IMR-90 (cell line): Measurements from ENCODE around the gene TSC22D3. TPM values are rescaled to one million over a fixed set of nuclear protein-coding genes. Genes with fewer than 3 reads are reported as not detected.

ENCODE experiments used
- ATAC-seq: fragments of 200-7000 bp; cut with Tn5 transposase; 2 replicates; pipeline ENCODE4 v1.9.1; 2020; ENCODE audit warnings: low read depth, mild to moderate bottlenecking, moderate library complexity
- BruUV-seq: library from RNA; stranded (reverse); fragments of 400-500 nt; replicated peaks from 2 replicates; lab custom pipeline; 2021; lab: Mats Ljungman, UMichigan
- CTCF ChIA-PET: fragments of 300-600 bp; formaldehyde crosslinking; extraction: SDS; loops from one replicate; lab custom pipeline; 2021; ENCODE audit warnings: antibody characterized with exemption; lab: Yijun Ruan, JAX
- POLR2A ChIA-PET: fragments of 300-600 bp; sonication (Branson Sonifier 250); formaldehyde crosslinking; loops from one replicate; lab custom pipeline; 2022; ENCODE audit warnings: antibody characterized with exemption; ENCODE audit not compliant: unreplicated experiment; lab: Charles Lee
- DNase-seq: peaks from one replicate; pipeline ENCODE4 v3.0.0; 2013
- H2AFZ ChIP-seq: replicated peaks from 2 replicates; pipeline ENCODE3; 2013; ENCODE audit warnings: low read length, mild to moderate bottlenecking; ENCODE audit not compliant: poor library complexity
- H2AK5ac ChIP-seq: 2 replicates; pipeline ENCODE4 v1.6.1; 2013; ENCODE audit warnings: low read depth, low read length, inconsistent platforms
- H2AK9ac ChIP-seq: replicated peaks from 2 replicates; pipeline ENCODE3; 2013; ENCODE audit warnings: mild to moderate bottlenecking, low read depth, low read length, moderate library complexity; ENCODE audit not compliant: poor library complexity
- H2BK120ac ChIP-seq: 2 replicates; pipeline ENCODE4 v1.6.1; 2013; ENCODE audit warnings: low read depth, low read length, inconsistent platforms
- H2BK15ac ChIP-seq: 3 replicates; pipeline ENCODE4 v1.6.1; 2013; ENCODE audit warnings: low read depth, low read length, inconsistent platforms
- H2BK20ac ChIP-seq: 2 replicates; pipeline ENCODE4 v1.6.1; 2013; ENCODE audit warnings: low read depth, mild to moderate bottlenecking, inconsistent platforms, low read length, moderate library complexity
- H2BK5ac ChIP-seq: 2 replicates; pipeline ENCODE4 v1.6.1; 2013; ENCODE audit warnings: mild to moderate bottlenecking, low read depth, low read length, inconsistent platforms; ENCODE audit not compliant: poor library complexity, severe bottlenecking
- H3K14ac ChIP-seq: replicated peaks from 2 replicates; pipeline ENCODE4 v1.6.1; 2013; ENCODE audit warnings: low read depth, low read length, inconsistent platforms
- H3K18ac ChIP-seq: 2 replicates; pipeline ENCODE4 v1.6.1; 2013; ENCODE audit warnings: low read depth, low read length, control low read depth
- H3K23ac ChIP-seq: 2 replicates; pipeline ENCODE4 v1.6.1; 2013; ENCODE audit warnings: low read depth, low read length, inconsistent platforms
- H3K27ac ChIP-seq: 2 replicates; pipeline ENCODE4 v1.5.1; 2013; ENCODE audit warnings: mild to moderate bottlenecking, control low read depth, low read length; ENCODE audit not compliant: insufficient read depth
- H3K27me3 ChIP-seq: 2 replicates; pipeline ENCODE4 v1.6.1; 2013; ENCODE audit warnings: low read length; ENCODE audit not compliant: control insufficient read depth, insufficient read depth
- H3K36me3 ChIP-seq: 2 replicates; pipeline ENCODE4 v1.6.1; 2013; ENCODE audit warnings: low read length, mixed read lengths; ENCODE audit not compliant: control insufficient read depth, insufficient read depth
- H3K4ac ChIP-seq: 2 replicates; pipeline ENCODE4 v1.6.1; 2013; ENCODE audit warnings: low read depth, low read length, inconsistent platforms
- H3K4me1 ChIP-seq: 2 replicates; pipeline ENCODE4 v1.6.1; 2013; ENCODE audit warnings: low read length, mixed read lengths; ENCODE audit not compliant: control insufficient read depth, insufficient read depth
- H3K4me2 ChIP-seq: 2 replicates; pipeline ENCODE4 v1.6.1; 2013; ENCODE audit warnings: low read depth, mild to moderate bottlenecking, control low read depth, low read length, moderate library complexity
- H3K4me3 ChIP-seq: 2 replicates; pipeline ENCODE4 v1.5.1; 2013; ENCODE audit warnings: low read depth, mild to moderate bottlenecking, control low read depth, low read length, moderate library complexity; ENCODE audit not compliant: insufficient read depth
- H3K56ac ChIP-seq: 2 replicates; pipeline ENCODE4 v1.6.1; 2013; ENCODE audit warnings: low read length, inconsistent platforms; ENCODE audit not compliant: insufficient read depth; ENCODE audit errors: extremely low read depth
- H3K79me1 ChIP-seq, 2 experiments: 2 replicates each; pipeline ENCODE4 v1.6.1; 2013; ENCODE audit warnings: low read length in 2 of 2, inconsistent platforms in 1 of 2, low read depth in 1 of 2
- H3K9ac ChIP-seq: 2 replicates; pipeline ENCODE4 v1.6.1; 2013; ENCODE audit warnings: low read depth, low read length, control low read depth
- H3K9me1 ChIP-seq: 2 replicates; pipeline ENCODE4 v1.6.1; 2013; ENCODE audit warnings: low read length, inconsistent platforms; ENCODE audit not compliant: insufficient read depth
- H3K9me3 ChIP-seq: 2 replicates; pipeline ENCODE4 v1.6.1; 2013; ENCODE audit warnings: low read length; ENCODE audit not compliant: control insufficient read depth, insufficient read depth
- H4K20me1 ChIP-seq: 2 replicates; pipeline ENCODE4 v1.6.1; 2013; ENCODE audit warnings: low read length, inconsistent platforms; ENCODE audit not compliant: insufficient read depth
- H4K5ac ChIP-seq: 2 replicates; pipeline ENCODE4 v1.6.1; 2013; ENCODE audit warnings: mild to moderate bottlenecking, low read depth, low read length, control low read depth
- H4K8ac ChIP-seq, 2 experiments: 2 replicates each; pipeline ENCODE4 v1.6.1; 2013; ENCODE audit warnings: low read depth in 2 of 2, low read length in 2 of 2, control low read depth in 1 of 2, inconsistent platforms in 1 of 2
- H4K91ac ChIP-seq: 2 replicates; pipeline ENCODE4 v1.6.1; 2013; ENCODE audit warnings: low read depth, low read length, inconsistent platforms; ENCODE audit not compliant: insufficient read depth
- BHLHE40 ChIP-seq: fragments of 150-350 bp; IDR thresholded peaks from 2 replicates; pipeline ENCODE4 v1.6.1; 2016; ENCODE audit warnings: mild to moderate bottlenecking, low read depth, low read length
- CEBPB ChIP-seq: IDR thresholded peaks from 2 replicates; pipeline ENCODE4 v1.6.1; 2012; ENCODE audit warnings: low read depth, low read length, improper control_type of control experiment
- CHD1 ChIP-seq: IDR thresholded peaks from 2 replicates; pipeline ENCODE4 v1.6.1; 2012; ENCODE audit warnings: low read depth, low read length, improper control_type of control experiment
- FOS ChIP-seq: fragments of 150-350 bp; IDR thresholded peaks from 2 replicates; pipeline ENCODE4 v1.6.1; 2016; ENCODE audit warnings: low read depth, low read length
- MAFK ChIP-seq: IDR thresholded peaks from 2 replicates; pipeline ENCODE4 v1.6.1; 2012; ENCODE audit warnings: low read depth, low read length, improper control_type of control experiment
- MAZ ChIP-seq: IDR thresholded peaks from 2 replicates; pipeline ENCODE4 v1.6.1; 2012; ENCODE audit warnings: low read depth, mild to moderate bottlenecking, low read length, improper control_type of control experiment, moderate library complexity, borderline replicate concordance
- MXI1 ChIP-seq: IDR thresholded peaks from 2 replicates; pipeline ENCODE4 v1.6.1; 2012; ENCODE audit warnings: low read depth, mild to moderate bottlenecking, low read length, moderate library complexity, borderline replicate concordance
- NFE2L2 ChIP-seq: fragments of 150-350 bp; IDR thresholded peaks from 2 replicates; pipeline ENCODE4 v1.6.1; 2016; ENCODE audit warnings: low read depth, mild to moderate bottlenecking, low read length
- POLR2A ChIP-seq: IDR thresholded peaks from 2 replicates; pipeline ENCODE4 v1.6.1; 2012; ENCODE audit warnings: mild to moderate bottlenecking, low read depth, low read length
- RAD21 ChIP-seq: IDR thresholded peaks from 2 replicates; pipeline ENCODE4 v1.6.1; 2012; ENCODE audit warnings: low read length, improper control_type of control experiment
- RCOR1 ChIP-seq: IDR thresholded peaks from 2 replicates; pipeline ENCODE4 v1.6.1; 2012; ENCODE audit warnings: mild to moderate bottlenecking, low read length, improper control_type of control experiment; ENCODE audit not compliant: insufficient replicate concordance
- RFX5 ChIP-seq: IDR thresholded peaks from 2 replicates; pipeline ENCODE4 v1.8.0; 2012; ENCODE audit warnings: low read depth, mild to moderate bottlenecking, low read length, moderate library complexity
- SMC3 ChIP-seq: fragments of 150-350 bp; IDR thresholded peaks from 2 replicates; pipeline ENCODE4 v1.6.1; 2016; ENCODE audit warnings: low read depth, mild to moderate bottlenecking, antibody characterized with exemption, low read length, moderate library complexity
- WGBS, 2 experiments: methylation state at CpG; one replicate each; pipeline versions ENCODE4 v1.1.5 to v1.1.7; 2013; ENCODE audit warnings: missing lambda C conversion rate in 2 of 2; ENCODE audit not compliant: insufficient read length in 1 of 2; ENCODE audit errors: extremely low coverage in 2 of 2; 5-methylcytosine and 5-hydroxymethylcytosine counted together
- dilution Hi-C: fragments of 300-500 bp; cut with HindIII; formaldehyde crosslinking; loops from one replicate; pipeline ENCODE4 v1.14.3; 2018; ENCODE audit warnings: low sequenced_read_pairs; ENCODE audit not compliant: unreplicated experiment
- in situ Hi-C: fragments of 300-500 bp; cut with MboI; formaldehyde crosslinking; loops from 3 replicates; pipeline ENCODE4 v1.14.3; 2019; ENCODE audit warnings: low sequenced_read_pairs, inconsistent platforms, mixed read lengths
- intact Hi-C: fragments of 100-400 bp; cut with micrococcal nuclease; formaldehyde crosslinking; loops from 2 replicates; pipeline ENCODE4 v1.10.0; 2022
- polyA plus RNA-seq, 3 experiments: library from polyadenylated mRNA; depleted of rRNA; stranded (reverse); fragments of >200 nt; gene quantifications; 2 replicates each; pipeline ENCODE4 v1.2.3, GENCODE V29; 2012; ENCODE audit warnings: low replicate concordance in 1 of 3
- total RNA-seq: library from RNA; depleted of rRNA; stranded (reverse); fragments of >200 nt; gene quantifications from 2 replicates; pipeline ENCODE4 v1.2.3, GENCODE V29; 2012
- TF ChIP-seq, protein P1 (sequence below): fragments of 150-350 bp; IDR thresholded peaks from 2 replicates; pipeline ENCODE4 v1.6.1; 2016; ENCODE audit warnings: low read depth, mild to moderate bottlenecking, low read length, moderate library complexity, borderline replicate concordance
- TF ChIP-seq, protein P2 (sequence below): fragments of 150-350 bp; IDR thresholded peaks from 2 replicates; pipeline ENCODE4 v1.6.1; 2017; ENCODE audit warnings: mild to moderate bottlenecking, antibody characterized with exemption, low read length, low read depth
- TF ChIP-seq, protein P3 (sequence below): conservative IDR thresholded peaks from 2 replicates; pipeline ENCODE4 v1.5.1; 2012; ENCODE audit warnings: mild to moderate bottlenecking, low read depth, low read length, improper control_type of control experiment

Gene TSC22D3
- total and polyA plus RNA-seq, 2 of the 4 experiments (the other 2 are of a cell fraction): 9.9 to 14.0 TPM

DNA sequence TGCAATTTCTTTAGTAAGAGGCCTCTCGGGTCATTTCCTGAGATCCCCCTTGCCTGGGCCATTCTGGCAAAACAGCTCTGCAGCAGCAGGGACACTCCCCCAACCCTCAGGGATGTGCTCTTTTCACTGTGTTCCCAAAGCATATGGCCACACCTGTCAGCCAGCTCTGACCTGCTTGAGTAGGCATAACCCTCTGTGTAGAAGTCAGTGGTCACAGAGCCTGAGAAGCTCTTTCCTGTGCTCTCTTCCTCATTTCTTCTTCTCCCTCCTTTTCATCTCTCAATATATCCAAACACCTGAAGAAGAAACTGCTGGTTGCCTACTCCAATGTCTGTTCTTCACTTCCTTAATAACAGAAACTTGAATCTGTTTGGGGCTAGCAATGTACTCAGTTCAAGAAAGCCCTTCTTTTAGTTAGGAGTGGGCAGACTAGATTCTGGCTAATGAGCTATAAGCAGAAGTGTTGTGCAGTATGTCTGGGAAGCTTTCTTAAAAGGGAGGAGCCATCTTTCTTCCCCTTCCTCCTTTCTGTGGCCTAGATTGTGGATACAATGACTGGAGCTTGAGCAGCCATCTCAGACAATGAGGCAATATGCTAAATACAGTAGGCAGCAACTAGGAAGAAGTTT lies 74.0 kb downstream of the TSC22D3 start:
- 83% methylated on average over 1 of the region's 1 CpG; no CpG with 5 or more reads in 1 of the 2 experiments for WGBS, 2 experiments
- Histone ChIP-seq H3K4me1 (no peaks in the 10 kb centered on the region), H4K20me1 (no peaks in the 10 kb centered on the region), H3K9ac (no peak overlapping the region), H3K27me3 (peaks cover 13% of the 10 kb centered on the region), H3K14ac (no peak overlapping the region), H2BK120ac (no peak overlapping the region), H3K27ac (no peak overlapping the region), H3K4ac (no peak overlapping the region), H2BK20ac (no peak overlapping the region), H3K56ac (no peak overlapping the region), H4K5ac (no peak overlapping the region), H2BK5ac (no peak overlapping the region), H3K36me3 (no peaks in the 10 kb centered on the region), H3K9me1 (no peaks in the 10 kb centered on the region), H2AK9ac (no peak overlapping the region), H3K4me3 (no peak overlapping the region), H2AK5ac (no peak overlapping the region), H3K79me1 (no peaks in the 10 kb centered on the region), H3K9me3 (no peaks in the 10 kb centered on the region), H3K4me2 (no peak overlapping the region), H3K23ac (no peak overlapping the region), H2AFZ (no peak overlapping the region), H4K8ac (no peak overlapping the region), H2BK15ac (no peak overlapping the region), H3K18ac (no peak overlapping the region), H4K91ac (no peak overlapping the region)
- dilution Hi-C loops: no loop called here
- in situ Hi-C loops: no loop called here
- no TSS peak for BruUV-seq
- no peak for DNase-seq
- ChIA-PET CTCF (interaction anchor here (1.1 kb wide), 1 partner anchor 29 kb away, joined by 3 read pairs; no protein-coding TSS in a partner anchor), POLR2A (no interaction called here)
- ATAC-seq: no peak
- intact Hi-C loops: no loop called here
- TF ChIP-seq SMC3 (no peak), NFE2L2 (no peak), POLR2A (no peak), CHD1 (no peak), MXI1 (no peak), MAFK (no peak), RFX5 (no peak), RCOR1 (no peak), RAD21 (no peak), BHLHE40 (no peak), CEBPB (no peak), FOS (no peak), MAZ (no peak)
- TF ChIP-seq, protein P1, sequence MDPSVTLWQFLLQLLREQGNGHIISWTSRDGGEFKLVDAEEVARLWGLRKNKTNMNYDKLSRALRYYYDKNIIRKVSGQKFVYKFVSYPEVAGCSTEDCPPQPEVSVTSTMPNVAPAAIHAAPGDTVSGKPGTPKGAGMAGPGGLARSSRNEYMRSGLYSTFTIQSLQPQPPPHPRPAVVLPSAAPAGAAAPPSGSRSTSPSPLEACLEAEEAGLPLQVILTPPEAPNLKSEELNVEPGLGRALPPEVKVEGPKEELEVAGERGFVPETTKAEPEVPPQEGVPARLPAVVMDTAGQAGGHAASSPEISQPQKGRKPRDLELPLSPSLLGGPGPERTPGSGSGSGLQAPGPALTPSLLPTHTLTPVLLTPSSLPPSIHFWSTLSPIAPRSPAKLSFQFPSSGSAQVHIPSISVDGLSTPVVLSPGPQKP: no peak
- TF ChIP-seq, protein P2, sequence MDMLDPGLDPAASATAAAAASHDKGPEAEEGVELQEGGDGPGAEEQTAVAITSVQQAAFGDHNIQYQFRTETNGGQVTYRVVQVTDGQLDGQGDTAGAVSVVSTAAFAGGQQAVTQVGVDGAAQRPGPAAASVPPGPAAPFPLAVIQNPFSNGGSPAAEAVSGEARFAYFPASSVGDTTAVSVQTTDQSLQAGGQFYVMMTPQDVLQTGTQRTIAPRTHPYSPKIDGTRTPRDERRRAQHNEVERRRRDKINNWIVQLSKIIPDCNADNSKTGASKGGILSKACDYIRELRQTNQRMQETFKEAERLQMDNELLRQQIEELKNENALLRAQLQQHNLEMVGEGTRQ: no peak
- TF ChIP-seq, protein P3, sequence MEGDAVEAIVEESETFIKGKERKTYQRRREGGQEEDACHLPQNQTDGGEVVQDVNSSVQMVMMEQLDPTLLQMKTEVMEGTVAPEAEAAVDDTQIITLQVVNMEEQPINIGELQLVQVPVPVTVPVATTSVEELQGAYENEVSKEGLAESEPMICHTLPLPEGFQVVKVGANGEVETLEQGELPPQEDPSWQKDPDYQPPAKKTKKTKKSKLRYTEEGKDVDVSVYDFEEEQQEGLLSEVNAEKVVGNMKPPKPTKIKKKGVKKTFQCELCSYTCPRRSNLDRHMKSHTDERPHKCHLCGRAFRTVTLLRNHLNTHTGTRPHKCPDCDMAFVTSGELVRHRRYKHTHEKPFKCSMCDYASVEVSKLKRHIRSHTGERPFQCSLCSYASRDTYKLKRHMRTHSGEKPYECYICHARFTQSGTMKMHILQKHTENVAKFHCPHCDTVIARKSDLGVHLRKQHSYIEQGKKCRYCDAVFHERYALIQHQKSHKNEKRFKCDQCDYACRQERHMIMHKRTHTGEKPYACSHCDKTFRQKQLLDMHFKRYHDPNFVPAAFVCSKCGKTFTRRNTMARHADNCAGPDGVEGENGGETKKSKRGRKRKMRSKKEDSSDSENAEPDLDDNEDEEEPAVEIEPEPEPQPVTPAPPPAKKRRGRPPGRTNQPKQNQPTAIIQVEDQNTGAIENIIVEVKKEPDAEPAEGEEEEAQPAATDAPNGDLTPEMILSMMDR: no peak
